Sigmoid colon (tissue), 7 donors: ENCODE results near the gene DCBLD2. TPM values are rescaled to one million over a fixed set of nuclear protein-coding genes. Genes with fewer than 3 reads are reported as not detected.

ENCODE experiments used
- DNase-seq: peaks from one replicate; pipeline ENCODE4 v3.0.0-alpha.2; 2019
- H3K27ac ChIP-seq, 4 donors: fragments of 200-600 bp; sonication (generic); one replicate each; pipeline ENCODE4 v1.5.1; 2016 to 2019; ENCODE audit warnings: mild to moderate bottlenecking in 1 of 4
- H3K27me3 ChIP-seq, 3 donors: fragments of 200-600 bp; sonication (generic); one replicate each; pipeline ENCODE4 v1.5.1; 2019; ENCODE audit warnings: mild to moderate bottlenecking in 1 of 3
- H3K36me3 ChIP-seq, 4 donors: fragments of 200-600 bp; sonication (generic); one replicate each; pipeline ENCODE4 v1.5.1; 2016 to 2019
- H3K4me1 ChIP-seq, 4 donors: fragments of 200-600 bp; sonication (generic); one replicate each; pipeline ENCODE4 v1.5.1; 2017 to 2019
- H3K4me3 ChIP-seq, 4 donors: fragments of 200-600 bp; sonication (generic); one replicate each; pipeline ENCODE4 v1.5.1; 2017 to 2019; ENCODE audit warnings: mild to moderate bottlenecking in 2 of 4, moderate library complexity in 1 of 4
- H3K9me3 ChIP-seq, 4 donors: fragments of 200-600 bp in 3 of 4; sonication (generic) in 3 of 4; one replicate each; pipeline versions ENCODE4 v1.5.1 to v1.6.1; 2013 to 2019
- EP300 ChIP-seq, 4 donors: sonication (generic); formaldehyde crosslinking; IDR thresholded peaks; one replicate each; pipeline ENCODE4 v1.6.1; 2017; ENCODE audit warnings: antibody characterized with exemption in 4 of 4
- POLR2A ChIP-seq, 2 donors: fragments of 450-650 bp; IDR thresholded peaks; one replicate each; pipeline ENCODE4 v1.6.1; 2016; ENCODE audit warnings: antibody characterized with exemption in 2 of 2, mild to moderate bottlenecking in 2 of 2, moderate library complexity in 2 of 2
- POLR2AphosphoS5 ChIP-seq, 4 donors: sonication (generic); formaldehyde crosslinking; IDR thresholded peaks; one replicate each; pipeline ENCODE4 v1.6.1; 2017; ENCODE audit warnings: antibody characterized with exemption in 4 of 4
- whole genome bisulfite sequencing, 2 donors: extraction: QIAGEN DNeasy Blood & Tissue Kit; methylation state at CpG; one replicate each; pipeline ENCODE4 v1.1.7; 2013; 5-methylcytosine and 5-hydroxymethylcytosine counted together
- intact Hi-C: fragments of 100-400 bp; cut with DNase I; formaldehyde crosslinking; loops from one replicate; pipeline ENCODE4 v1.15.1; 2023
- polyA plus RNA-seq, 3 donors: library from polyadenylated mRNA; stranded (reverse); fragments of 200-250 nt; gene quantifications; one replicate each; pipeline ENCODE4 v1.2.3, GENCODE V29; 2013
- total RNA-seq, 4 donors: library from RNA; depleted of rRNA; stranded (reverse); fragments of >200 nt; gene quantifications; one replicate each; pipeline ENCODE4 v1.1.0, GENCODE V29; 2016
- TF ChIP-seq, protein P1 (sequence below), 4 experiments: fragments of 450-650 bp in 3 of 4; fragments of 200-600 bp in 1 of 4; IDR thresholded peaks; one replicate each; pipeline ENCODE4 v1.5.1; 2016 to 2019; ENCODE audit warnings: antibody characterized with exemption in 4 of 4, mild to moderate bottlenecking in 3 of 4, moderate library complexity in 2 of 4
- donor health status: healthy with polysubstance abuse.
- donor health status: Bipolar disorder and iron deficiency.
- donor health status: healthy.

Gene DCBLD2
- total and polyA plus RNA-seq, 7 donors, result 1.2 to 56.5 (median 38.8) TPM

DNA sequence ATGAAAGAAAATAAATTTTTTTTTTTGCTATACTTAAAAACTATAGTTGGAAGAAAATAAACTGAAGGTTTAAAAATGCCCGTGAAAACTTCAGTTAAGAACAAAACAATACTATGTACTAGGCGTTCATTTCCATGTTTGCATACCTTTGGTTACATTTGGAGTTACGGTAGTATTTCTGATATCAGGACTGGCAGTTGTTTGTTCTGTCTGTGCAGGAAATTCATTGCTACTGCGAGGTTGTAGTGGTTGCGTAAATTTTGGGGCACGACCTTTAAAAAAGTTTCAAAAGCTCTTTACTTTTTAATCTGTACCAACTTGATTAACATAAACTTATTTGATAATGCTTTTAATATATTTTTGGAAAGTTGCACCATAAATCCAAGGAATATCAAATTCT lies 90.4 kb downstream of the DCBLD2 start:
- TF ChIP-seq POLR2A (IDR thresholded peaks at IDR 0.05) (no peak), EP300 (IDR thresholded peaks at IDR 0.05) (no peak), POLR2AphosphoS5 (IDR thresholded peaks at IDR 0.05) (no peak)
- TF ChIP-seq, protein P1, sequence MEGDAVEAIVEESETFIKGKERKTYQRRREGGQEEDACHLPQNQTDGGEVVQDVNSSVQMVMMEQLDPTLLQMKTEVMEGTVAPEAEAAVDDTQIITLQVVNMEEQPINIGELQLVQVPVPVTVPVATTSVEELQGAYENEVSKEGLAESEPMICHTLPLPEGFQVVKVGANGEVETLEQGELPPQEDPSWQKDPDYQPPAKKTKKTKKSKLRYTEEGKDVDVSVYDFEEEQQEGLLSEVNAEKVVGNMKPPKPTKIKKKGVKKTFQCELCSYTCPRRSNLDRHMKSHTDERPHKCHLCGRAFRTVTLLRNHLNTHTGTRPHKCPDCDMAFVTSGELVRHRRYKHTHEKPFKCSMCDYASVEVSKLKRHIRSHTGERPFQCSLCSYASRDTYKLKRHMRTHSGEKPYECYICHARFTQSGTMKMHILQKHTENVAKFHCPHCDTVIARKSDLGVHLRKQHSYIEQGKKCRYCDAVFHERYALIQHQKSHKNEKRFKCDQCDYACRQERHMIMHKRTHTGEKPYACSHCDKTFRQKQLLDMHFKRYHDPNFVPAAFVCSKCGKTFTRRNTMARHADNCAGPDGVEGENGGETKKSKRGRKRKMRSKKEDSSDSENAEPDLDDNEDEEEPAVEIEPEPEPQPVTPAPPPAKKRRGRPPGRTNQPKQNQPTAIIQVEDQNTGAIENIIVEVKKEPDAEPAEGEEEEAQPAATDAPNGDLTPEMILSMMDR (IDR thresholded peaks at IDR 0.05), result no peak
- Histone ChIP-seq H3K27me3 (no peaks in the 10 kb centered on the region), H3K4me3 (no peak overlapping the region), H3K36me3 (peaks cover 0 to 61% (median 13%) of the 10 kb centered on the region in 4 donors), H3K27ac (no peak overlapping the region), H3K9me3 (no peaks in the 10 kb centered on the region), H3K4me1 (no peaks in the 10 kb centered on the region)
- intact Hi-C loops, result loop anchor here (5.0 kb wide), 1 partner anchor 214 kb away; no protein-coding TSS in a partner anchor
- no peak for DNase-seq
- 65 to 68% methylated on average over 6 of the region's 6 CpGs for WGBS, 2 donors

DNA sequence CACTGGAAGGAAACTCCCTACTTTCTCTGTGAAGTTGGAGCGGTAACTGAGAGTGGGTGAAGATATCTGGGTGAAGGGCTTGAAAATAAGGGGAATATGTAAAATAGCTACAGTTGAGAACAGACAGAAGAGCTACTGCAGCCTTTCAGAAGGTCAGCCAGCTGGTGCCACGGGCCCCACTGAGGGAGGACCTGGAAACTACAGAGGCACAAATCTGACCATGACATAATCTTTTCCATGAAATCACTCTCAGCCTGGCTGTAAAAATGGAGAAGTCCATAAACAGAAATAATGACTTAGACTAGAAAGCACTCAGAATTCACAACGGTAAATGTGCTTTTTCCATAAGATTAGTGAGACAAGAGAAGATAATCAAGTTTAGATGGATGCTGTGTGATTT lies 91.9 kb downstream of the DCBLD2 start:
- peaks cover 0 to 65% (median 21%) of the 10 kb centered on the region in 4 donors for H3K36me3 ChIP-seq
- TF ChIP-seq POLR2A (IDR thresholded peaks at IDR 0.05) (no peak), POLR2AphosphoS5 (IDR thresholded peaks at IDR 0.05) (no peak), EP300 (IDR thresholded peaks at IDR 0.05) (no peak)
- TF ChIP-seq, protein P1 (IDR thresholded peaks at IDR 0.05), result no peak
- DNase-seq, result no peak
- WGBS, 2 donors, result 64 to 80% methylated on average over 3 of the region's 3 CpGs
- no peaks in the 10 kb centered on the region for H3K4me1 ChIP-seq
- H3K9me3 ChIP-seq, result no peaks in the 10 kb centered on the region
- H3K4me3 ChIP-seq, result no peak overlapping the region
- intact Hi-C loops, result no loop called here
- H3K27ac ChIP-seq, result no peak overlapping the region
- no peaks in the 10 kb centered on the region for H3K27me3 ChIP-seq

DNA sequence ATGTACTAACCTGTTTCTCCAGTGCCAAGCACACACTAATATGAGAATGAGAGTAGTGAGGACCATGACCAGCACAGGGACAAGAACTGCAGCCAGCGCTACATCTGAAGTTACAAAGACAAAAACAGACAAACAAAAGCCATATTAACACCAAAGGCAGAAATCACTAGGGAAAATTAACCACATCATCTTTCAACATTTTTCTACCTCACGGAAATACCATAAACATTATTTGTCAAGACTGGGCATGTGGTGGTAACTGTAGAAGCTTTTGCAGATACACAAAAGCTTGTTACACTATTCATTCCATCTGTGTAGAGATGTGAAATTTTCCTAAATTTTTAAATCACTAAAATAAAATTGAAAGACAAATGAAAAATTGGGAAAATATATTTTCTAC lies 93.4 kb downstream of the DCBLD2 start:
- WGBS, 2 donors, result 95% methylated on average over 2 of the region's 2 CpGs
- intact Hi-C loops, result no loop called here

DNA sequence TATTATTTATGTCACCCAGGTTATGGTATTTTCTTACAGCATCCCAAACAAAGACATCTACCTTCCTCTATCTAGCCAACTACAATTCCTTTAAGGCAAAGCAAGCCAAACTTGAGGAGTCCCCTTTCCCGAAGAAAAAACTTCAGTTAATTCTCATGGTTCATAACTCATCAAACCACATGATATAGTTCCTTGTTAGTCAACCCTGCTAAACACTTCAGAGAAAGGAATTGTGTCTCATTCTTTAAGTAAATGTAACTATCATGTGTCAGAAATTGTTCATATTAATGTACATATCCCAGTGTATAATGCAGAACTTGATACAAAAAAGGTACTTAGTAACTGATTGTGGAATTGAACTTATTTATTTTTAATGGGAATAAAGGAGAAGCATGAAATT lies 93.9 kb downstream of the DCBLD2 start:
- WGBS, 2 donors, result 94 to 96% methylated on average over 1 of the region's 1 CpG
- no peaks in the 10 kb centered on the region for H3K4me1 ChIP-seq

More for the DNA sequence above, 93.4 kb downstream of the DCBLD2 start:
- Histone ChIP-seq H3K4me1 (no peaks in the 10 kb centered on the region), H3K9me3 (no peaks in the 10 kb centered on the region), H3K27ac (no peak overlapping the region), H3K27me3 (no peaks in the 10 kb centered on the region), H3K4me3 (no peak overlapping the region), H3K36me3 (peaks cover 0 to 62% (median 21%) of the 10 kb centered on the region in 4 donors)
- no peak for DNase-seq
- no peak for TF ChIP-seq EP300 (IDR thresholded peaks at IDR 0.05)
- TF ChIP-seq POLR2AphosphoS5 (IDR thresholded peaks at IDR 0.05), result no peak
- TF ChIP-seq, protein P1 (IDR thresholded peaks at IDR 0.05), result no peak
- TF ChIP-seq POLR2A (IDR thresholded peaks at IDR 0.05), result no peak

More for the DNA sequence above, 93.9 kb downstream of the DCBLD2 start:
- H3K9me3 ChIP-seq, result no peaks in the 10 kb centered on the region
- intact Hi-C loops, result no loop called here
- no peaks in the 10 kb centered on the region for H3K27me3 ChIP-seq
- DNase-seq, result no peak
- peaks cover 0 to 62% (median 21%) of the 10 kb centered on the region in 4 donors for H3K36me3 ChIP-seq
- no peak overlapping the region for H3K27ac ChIP-seq
- no peak overlapping the region for H3K4me3 ChIP-seq
- TF ChIP-seq EP300 (IDR thresholded peaks at IDR 0.05) (no peak), POLR2AphosphoS5 (IDR thresholded peaks at IDR 0.05) (no peak), POLR2A (IDR thresholded peaks at IDR 0.05) (no peak)
- TF ChIP-seq, protein P1 (IDR thresholded peaks at IDR 0.05), result no peak
